HepG2 (cell line): ENCODE data around the gene HSD3B7. TPM values are rescaled to one million over a fixed set of nuclear protein-coding genes. Genes with fewer than 3 reads are reported as not detected.
A peak's percentile ranks its signal among the peaks of the same experiment; 100 is the strongest.

ENCODE experiments used
- ATAC-seq: fragments of 200-7000 bp; cut with Tn5 transposase; 3 replicates; pipeline ENCODE4 v1.9.1; 2020; ENCODE audit warnings: mild to moderate bottlenecking, moderate library complexity
- BruUV-seq: library from RNA; stranded (reverse); fragments of 400-500 nt; replicated peaks from 2 replicates; lab custom pipeline; 2021; lab: Mats Ljungman, UMichigan
- CTCF ChIA-PET: fragments of 300-600 bp; formaldehyde crosslinking; extraction: SDS; loops from one replicate; lab custom pipeline; 2021; ENCODE audit warnings: low total read pairs, inconsistent platforms, low intra/inter-chr PET ratio; lab: Yijun Ruan, JAX
- POLR2A ChIA-PET: fragments of 350-600 bp; sonication (Branson Sonifier 250); formaldehyde crosslinking; loops from one replicate; lab custom pipeline; 2020; ENCODE audit warnings: antibody characterized with exemption, inconsistent platforms; lab: Yijun Ruan, JAX
- DNase-seq: peaks from one replicate; pipeline ENCODE4 v3.0.0-alpha.2; 2015; ENCODE audit warnings: low spot score
- FAIRE-seq: peaks from 3 replicates; lab custom pipeline; 2011; peaks lifted over from hg19 to GRCh38; lab: Jason Lieb, UNC
- H2AFZ ChIP-seq: one replicate; pipeline ENCODE4 v1.6.1; 2011; ENCODE audit warnings: low read length, inconsistent platforms
- H3K27ac ChIP-seq: fragments of 300-600 bp; 3 replicates; pipeline ENCODE4 v1.8.0; 2011; ENCODE audit warnings: mixed run types, mild to moderate bottlenecking, mixed read lengths, low read length, inconsistent platforms; ENCODE audit not compliant: insufficient read depth; ENCODE audit errors: extremely low read length
- H3K27me3 ChIP-seq, 2 experiments: fragments of 200-600 bp in 1 of 2; 2 replicates in 1 of 2; 3 replicates in 1 of 2; pipeline versions ENCODE4 v1.6.0 to v1.8.0; 2011; ENCODE audit warnings: low read length in 2 of 2, mild to moderate bottlenecking in 2 of 2, moderate library complexity in 2 of 2, inconsistent platforms in 1 of 2; ENCODE audit not compliant: insufficient read depth in 2 of 2, control insufficient read depth in 1 of 2
- H3K36me3 ChIP-seq, 2 experiments: fragments of 200-600 bp in 1 of 2; replicated peaks in 1 of 2; 2 replicates in 1 of 2; 3 replicates in 1 of 2; pipeline versions ENCODE4 v1.5.1 to v1.8.0; 2011; ENCODE audit warnings: low read length in 2 of 2, inconsistent platforms in 1 of 2; ENCODE audit not compliant: insufficient read depth in 2 of 2, control insufficient read depth in 1 of 2
- H3K4me1 ChIP-seq: 2 replicates; pipeline ENCODE4 v1.5.1; 2012; ENCODE audit warnings: low read length, inconsistent platforms; ENCODE audit not compliant: insufficient read depth
- H3K4me2 ChIP-seq: 2 replicates; pipeline ENCODE4 v1.6.0; 2011; ENCODE audit warnings: low read depth, low read length, inconsistent platforms
- H3K4me3 ChIP-seq, 3 experiments: fragments of 200-600 bp in 1 of 3; sonication (generic), shearing (Covaris generic) in 1 of 3; replicated peaks in 1 of 3; 2 replicates each; pipeline ENCODE4 v1.5.1; 2011 to 2016; ENCODE audit warnings: low read length in 3 of 3, inconsistent platforms in 2 of 3, low read depth in 2 of 3, mild to moderate bottlenecking in 2 of 3, control low read depth in 1 of 3, mixed read lengths in 1 of 3; ENCODE audit not compliant: insufficient read depth in 1 of 3
- H3K79me2 ChIP-seq: one replicate; pipeline ENCODE4 v1.6.1; 2011; ENCODE audit warnings: low read length, inconsistent platforms; ENCODE audit not compliant: insufficient read depth
- H3K9ac ChIP-seq: 2 replicates; pipeline ENCODE4 v1.6.0; 2011; ENCODE audit warnings: mild to moderate bottlenecking, low read depth, low read length, inconsistent platforms; ENCODE audit not compliant: insufficient read depth
- H3K9me3 ChIP-seq: 2 replicates; pipeline ENCODE4 v1.5.1; 2012; ENCODE audit warnings: mild to moderate bottlenecking, low read length
- H4K20me1 ChIP-seq: 2 replicates; pipeline ENCODE4 v1.6.0; 2011; ENCODE audit warnings: inconsistent platforms, mild to moderate bottlenecking, low read length, moderate library complexity; ENCODE audit not compliant: insufficient read depth
- AGO2 ChIP-seq: fragments of 200-400 bp; formaldehyde crosslinking; optimal IDR thresholded peaks from 2 replicates; pipeline ENCODE3; 2017; ENCODE audit warnings: mild to moderate bottlenecking, low read depth, low read length, moderate library complexity
- PBX2 ChIP-seq: IDR thresholded peaks from 2 replicates; pipeline ENCODE4 v1.6.1; 2016; ENCODE audit warnings: control low read depth
- SMC3 ChIP-seq: IDR thresholded peaks from 2 replicates; pipeline ENCODE4 v1.6.1; 2011; ENCODE audit warnings: low read length, improper control_type of control experiment
- STAG1 ChIP-seq: sonication (generic); formaldehyde crosslinking; IDR thresholded peaks from 2 replicates; pipeline ENCODE4 v1.4.0; 2020; ENCODE audit warnings: missing genetic modification reagents
- ZBTB33 ChIP-seq: sonication (generic); formaldehyde crosslinking; IDR thresholded peaks from 2 replicates; pipeline ENCODE4 v1.4.0; 2020; ENCODE audit warnings: missing genetic modification reagents
- ZFP36 ChIP-seq: fragments of 150-350 bp; IDR thresholded peaks from 2 replicates; pipeline ENCODE4 v1.6.1; 2018; ENCODE audit warnings: borderline replicate concordance, low read length, low read depth; ENCODE audit not compliant: partially characterized antibody
- ZNF142 ChIP-seq: sonication (generic); formaldehyde crosslinking; IDR thresholded peaks from 2 replicates; pipeline ENCODE4 v1.4.0; 2020; ENCODE audit warnings: missing genetic modification reagents
- ZNF317 ChIP-seq: sonication (generic); formaldehyde crosslinking; IDR thresholded peaks from 2 replicates; pipeline ENCODE4 v1.5.0; 2020; ENCODE audit warnings: mild to moderate bottlenecking, missing genetic modification reagents
- ZNF350 ChIP-seq: sonication (generic); formaldehyde crosslinking; IDR thresholded peaks from 2 replicates; pipeline ENCODE4 v1.4.0; 2020; ENCODE audit warnings: mild to moderate bottlenecking, low read depth, missing genetic modification reagents, borderline replicate concordance
- WGBS: methylation state at CpG from one replicate; pipeline ENCODE4 v1.1.6; 2017; ENCODE audit warnings: low lambda C conversion rate; 5-methylcytosine and 5-hydroxymethylcytosine counted together
- in situ Hi-C: cut with HindIII; loops from 2 replicates; pipeline ENCODE4 v1.10.0; 2017; ENCODE audit warnings: low pct_unique_long_range_greater_than_20kb; ENCODE audit not compliant: extremely low pct_ligation_motif_present
- intact Hi-C: fragments of 100-400 bp; cut with micrococcal nuclease; formaldehyde crosslinking; loops from one replicate; pipeline ENCODE4 v1.10.0; 2022; ENCODE audit not compliant: unreplicated experiment
- polyA plus RNA-seq, 8 experiments: library from polyadenylated mRNA; depleted of rRNA in 3 of 8; stranded (reverse) in 7 of 8; unstranded in 1 of 8; fragments of >200 nt; fragmentation: Illumina TruSeq in 4 of 8; extraction: Trizol in 4 of 8; gene quantifications; 2 replicates each; pipeline versions ENCODE4 v1.2.1 to v1.2.3, GENCODE V29; 2011 to 2016; ENCODE audit warnings: low read depth in 4 of 8, missing spikeins in 1 of 8, mixed read lengths in 1 of 8; ENCODE audit not compliant: insufficient read depth in 1 of 8
- total RNA-seq, 5 experiments: library from RNA; depleted of rRNA; stranded (reverse); fragments of >200 nt; fragmentation: Illumina TruSeq; extraction: Trizol; gene quantifications; 2 replicates each; pipeline ENCODE4 v1.2.3, GENCODE V29; 2016; ENCODE audit warnings: low read depth in 1 of 5

HSD3B7 gene
- total and polyA plus RNA-seq, 2 of the 13 experiments (the other 11 are each of a cell fraction or from before 2014, with no cell fraction given) = 32.9 to 69.7 TPM

- peak; percentile 38 for DNase-seq
- POLR2A ChIA-PET = interaction anchor here (1.2 kb wide), 1 partner anchor 14 kb away, joined by 3 read pairs; no protein-coding TSS in a partner anchor
- BruUV-seq = no TSS peak
- Histone ChIP-seq H3K4me1 (no peaks in the 10 kb centered on the region), H3K9ac (no peak overlapping the region), H3K27me3 (no peaks in the 10 kb centered on the region), H3K9me3 (no peaks in the 10 kb centered on the region), H4K20me1 (no peaks in the 10 kb centered on the region; the same call in 1 of the 2 replicates), H3K36me3 (peaks cover 61 to 83% of the 10 kb centered on the region in 2 experiments), H2AFZ (no peak overlapping the region), H3K4me3 (no peak overlapping the region), H3K4me2 (no peak overlapping the region), H3K79me2 (no peaks in the 10 kb centered on the region), H3K27ac (no peak overlapping the region)
- 91% methylated on average over 7 of the region's 7 CpGs for WGBS
- intact Hi-C loops = no loop called here
- peak; percentile 64 for ATAC-seq
- FAIRE-seq = no peak
- in situ Hi-C loops = no loop called here
- CTCF ChIA-PET = no interaction called here
- TF ChIP-seq STAG1 = peak; percentile 25; the same call in 1 of the 2 replicates
- peak; percentile 89 for TF ChIP-seq ZBTB33
- no peak for TF ChIP-seq ZFP36
- TF ChIP-seq ZNF142 (CRISPR knock-in tag) = no peak
- TF ChIP-seq AGO2 = peak; percentile 30
- TF ChIP-seq PBX2 (CRISPR knock-in tag) = no peak
- TF ChIP-seq SMC3 = 0 out of 2 replicates have a peak, but pooled peaks have one; percentile 5
- no peak for TF ChIP-seq ZNF317 (CRISPR knock-in tag)
- no peak for TF ChIP-seq ZNF350 (CRISPR knock-in tag)
- TF ChIP-seq, all 625 proteins: peak for 4
Observed at GRCh38 chr16:30972872-30973271, 12.1 kb upstream of the HSD3B7 start.
